Subcutaneous abdominal adipose tissue (tissue), 5 donors: ENCODE data around the gene LSM5.
A peak's percentile ranks its signal among the peaks of the same experiment; 100 is the strongest.

Experiments
- H3K27ac ChIP-seq: one replicate; pipeline ENCODE4 v1.7.0; 2013; ENCODE audit warnings: low read depth, mild to moderate bottlenecking, inconsistent platforms, low read length, moderate library complexity
- H3K27me3 ChIP-seq, 5 donors: one replicate each; pipeline ENCODE4 v1.7.0; 2013; ENCODE audit warnings: low read length in 5 of 5, inconsistent platforms in 1 of 5; ENCODE audit not compliant: control insufficient read depth in 5 of 5, insufficient read depth in 4 of 5
- H3K36me3 ChIP-seq, 5 donors: one replicate each; pipeline ENCODE4 v1.7.0; 2013; ENCODE audit warnings: low read length in 5 of 5; ENCODE audit not compliant: control insufficient read depth in 5 of 5, insufficient read depth in 5 of 5
- H3K4me1 ChIP-seq, 5 donors: one replicate each; pipeline ENCODE4 v1.7.0; 2013; ENCODE audit warnings: low read length in 5 of 5, mild to moderate bottlenecking in 3 of 5, moderate library complexity in 1 of 5; ENCODE audit not compliant: control insufficient read depth in 5 of 5, insufficient read depth in 5 of 5
- H3K4me3 ChIP-seq, 5 donors: one replicate each; pipeline ENCODE4 v1.7.0; 2013; ENCODE audit warnings: low read length in 5 of 5, low read depth in 1 of 5
- H3K9ac ChIP-seq, 5 donors: one replicate each; pipeline ENCODE4 v1.7.0; 2013; ENCODE audit warnings: low read length in 5 of 5, mild to moderate bottlenecking in 4 of 5, moderate library complexity in 3 of 5
- H3K9me3 ChIP-seq, 5 donors: one replicate each; pipeline ENCODE4 v1.7.0; 2013; ENCODE audit warnings: low read length in 5 of 5; ENCODE audit not compliant: control insufficient read depth in 5 of 5
- donor health status: healthy.
- donor health status: healthy.
- donor health status: healthy.
- donor health status: healthy.
- donor health status: healthy.

LSM5 gene

GRCh38 chr7:32494946-32495297, 4.7 kb upstream of the LSM5 start:
- Histone ChIP-seq H3K27me3 (no peaks in the 10 kb centered on the region), H3K4me1 (peaks cover 0 to 31% (median 23%) of the 10 kb centered on the region in 5 donors), H3K9me3 (no peaks in the 10 kb centered on the region), H3K9ac (peak overlapping the region; percentile 57 to 92 (median 74)), H3K27ac (peak overlapping the region; percentile 85), H3K4me3 (peak overlapping the region; percentile 76 to 98 (median 89)), H3K36me3 (peaks cover 0 to 3% (median 0%) of the 10 kb centered on the region in 5 donors)

GRCh38 chr7:32489788-32490126, 423 bp downstream of the LSM5 start:
- no peaks in the 10 kb centered on the region for H3K9me3 ChIP-seq
- H3K27ac ChIP-seq, result peak overlapping the region; percentile 75
- peaks cover 7 to 19% (median 11%) of the 10 kb centered on the region in 5 donors for H3K36me3 ChIP-seq
- H3K4me1 ChIP-seq, result peaks cover 5 to 26% (median 17%) of the 10 kb centered on the region in 5 donors
- no peaks in the 10 kb centered on the region for H3K27me3 ChIP-seq
- peak overlapping the region; percentile 68 to 95 (median 81) for H3K9ac ChIP-seq
- peak overlapping the region; percentile 81 to 98 (median 96) for H3K4me3 ChIP-seq

DNA sequence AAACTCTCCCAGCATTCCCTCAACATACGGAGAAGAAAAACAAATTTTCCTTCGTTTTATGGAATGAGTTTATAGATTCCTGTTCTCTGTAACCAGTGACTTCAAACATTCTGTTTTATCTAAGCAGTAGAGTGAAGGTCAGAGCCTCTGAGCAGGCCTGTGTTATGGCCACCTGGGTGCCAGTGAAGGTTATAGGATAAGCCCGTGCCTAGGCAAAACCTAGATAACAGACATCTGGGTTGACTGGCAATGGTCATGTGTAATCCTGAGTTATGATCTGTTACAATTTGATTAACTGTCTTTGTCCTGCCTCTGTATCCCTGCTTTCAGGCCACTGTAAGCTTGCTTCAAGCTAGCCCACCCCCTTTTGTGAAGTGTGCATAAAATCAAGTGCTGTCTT, 8.3 kb downstream of the LSM5 start:
- Histone ChIP-seq H3K9ac (no peak overlapping the region), H3K4me1 (no peaks in the 10 kb centered on the region), H3K36me3 (peaks cover 3 to 10% (median 7%) of the 10 kb centered on the region in 5 donors), H3K9me3 (no peaks in the 10 kb centered on the region), H3K27ac (no peak overlapping the region), H3K4me3 (no peak overlapping the region), H3K27me3 (no peaks in the 10 kb centered on the region)

GRCh38 chr7:32481176-32481575, 9.0 kb downstream of the LSM5 start:
- Histone ChIP-seq H3K4me1 (no peaks in the 10 kb centered on the region), H3K27ac (no peak overlapping the region), H3K9ac (no peak overlapping the region), H3K4me3 (no peak overlapping the region), H3K36me3 (peaks cover under 1 to 5% (median 3%) of the 10 kb centered on the region in 5 donors), H3K9me3 (no peaks in the 10 kb centered on the region), H3K27me3 (no peaks in the 10 kb centered on the region)

DNA sequence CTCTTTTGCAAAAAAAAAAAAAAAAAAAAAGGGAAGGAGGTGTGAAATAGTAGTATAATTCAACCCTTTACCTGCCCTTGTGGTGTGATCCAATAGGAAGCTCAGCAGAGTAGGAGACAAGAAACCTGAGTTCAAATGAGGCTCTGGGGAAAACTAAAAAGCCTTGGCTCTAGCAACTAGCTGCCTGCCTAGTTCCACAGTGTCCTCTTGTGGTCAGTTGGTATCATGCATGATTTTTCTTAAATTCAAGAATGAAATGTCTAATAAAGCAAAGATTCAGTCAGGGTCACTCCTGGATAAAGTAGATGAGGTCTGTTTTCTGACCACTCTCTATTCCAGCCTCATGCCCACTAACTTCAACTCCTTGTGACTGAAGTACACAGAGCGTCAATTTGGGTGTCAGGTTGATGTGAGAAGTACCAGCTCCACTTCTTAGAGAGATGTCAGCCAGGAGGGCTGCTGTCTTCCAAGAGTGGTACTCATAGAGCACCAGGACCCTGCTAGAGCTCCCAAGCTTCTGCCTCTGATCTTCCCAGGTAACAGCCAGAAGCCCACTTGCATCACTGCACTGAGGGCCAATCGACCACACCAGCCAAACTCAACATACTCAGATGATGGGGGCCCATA, 10.5 kb downstream of the LSM5 start:
- no peak overlapping the region for H3K27ac ChIP-seq
- no peaks in the 10 kb centered on the region for H3K9me3 ChIP-seq
- H3K4me1 ChIP-seq, result peaks cover 0 to 8% (median 5%) of the 10 kb centered on the region in 5 donors
- H3K9ac ChIP-seq, result no peak overlapping the region
- no peaks in the 10 kb centered on the region for H3K27me3 ChIP-seq
- H3K4me3 ChIP-seq, result no peak overlapping the region
- peaks cover 0 to 1% (median 0%) of the 10 kb centered on the region in 5 donors for H3K36me3 ChIP-seq

DNA sequence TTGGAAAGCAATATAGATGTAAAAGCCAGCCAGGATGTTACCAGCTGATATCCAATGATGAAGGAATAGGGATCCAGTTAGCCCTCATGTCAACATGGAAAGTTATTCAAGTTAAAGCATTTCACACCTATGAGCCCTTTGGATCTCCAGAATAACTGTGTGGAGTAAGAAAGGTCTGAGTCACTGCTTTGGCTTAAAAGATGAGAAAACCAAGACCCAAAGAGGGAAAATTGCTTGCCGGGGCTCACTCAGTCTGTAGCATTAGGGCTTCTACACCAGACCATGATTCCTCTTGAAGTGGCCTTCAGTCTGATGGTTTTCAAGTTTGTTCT, 12.6 kb downstream of the LSM5 start:
- no peaks in the 10 kb centered on the region for H3K36me3 ChIP-seq
- peaks cover 0 to 11% (median 7%) of the 10 kb centered on the region in 5 donors for H3K4me1 ChIP-seq
- H3K27me3 ChIP-seq, result no peaks in the 10 kb centered on the region
- no peak overlapping the region for H3K27ac ChIP-seq
- H3K4me3 ChIP-seq, result no peak overlapping the region
- no peaks in the 10 kb centered on the region for H3K9me3 ChIP-seq
- H3K9ac ChIP-seq, result no peak overlapping the region

DNA sequence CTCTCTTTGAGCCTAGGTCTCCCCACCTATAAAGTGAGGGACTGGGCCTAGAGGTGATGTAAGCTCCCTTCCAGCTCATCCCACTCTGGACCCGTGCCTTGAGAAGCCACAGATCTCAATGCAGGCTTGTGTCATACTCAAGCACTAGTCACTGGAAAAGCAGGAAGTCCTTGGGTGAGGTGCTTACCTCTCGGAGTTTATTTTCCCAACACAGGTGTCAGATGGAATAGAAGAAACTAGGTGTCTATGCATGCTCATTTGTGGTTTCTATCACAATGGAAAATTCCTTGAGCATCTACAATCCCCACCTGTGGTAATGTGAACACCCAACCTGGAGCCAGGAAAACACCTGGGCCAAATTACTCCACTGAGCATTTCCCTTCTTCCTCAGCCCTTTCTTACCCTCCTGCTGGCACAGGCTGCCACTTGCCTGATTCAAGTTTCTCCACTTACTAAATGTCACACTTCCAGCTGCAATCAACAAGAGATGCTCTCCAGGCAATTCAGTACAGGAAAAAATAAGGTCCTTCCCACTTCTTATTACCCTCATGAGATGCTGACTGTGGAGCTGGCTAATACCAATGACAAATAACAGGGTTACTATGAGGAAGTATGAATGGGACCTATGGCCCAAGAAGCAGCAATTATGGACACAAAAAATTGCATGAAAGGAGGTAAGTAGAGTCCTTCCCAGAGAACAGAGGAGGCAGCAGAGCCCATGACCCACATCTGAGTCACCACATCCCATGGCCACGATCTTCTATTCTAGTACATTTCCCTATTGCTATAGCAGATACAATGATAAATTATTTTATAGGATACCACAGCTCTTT, 13.1 kb downstream of the LSM5 start:
- Histone ChIP-seq H3K4me1 (peaks cover 0 to 11% (median 7%) of the 10 kb centered on the region in 5 donors), H3K36me3 (no peaks in the 10 kb centered on the region), H3K27me3 (no peaks in the 10 kb centered on the region), H3K27ac (no peak overlapping the region), H3K9me3 (no peaks in the 10 kb centered on the region), H3K9ac (no peak overlapping the region), H3K4me3 (no peak overlapping the region)

DNA sequence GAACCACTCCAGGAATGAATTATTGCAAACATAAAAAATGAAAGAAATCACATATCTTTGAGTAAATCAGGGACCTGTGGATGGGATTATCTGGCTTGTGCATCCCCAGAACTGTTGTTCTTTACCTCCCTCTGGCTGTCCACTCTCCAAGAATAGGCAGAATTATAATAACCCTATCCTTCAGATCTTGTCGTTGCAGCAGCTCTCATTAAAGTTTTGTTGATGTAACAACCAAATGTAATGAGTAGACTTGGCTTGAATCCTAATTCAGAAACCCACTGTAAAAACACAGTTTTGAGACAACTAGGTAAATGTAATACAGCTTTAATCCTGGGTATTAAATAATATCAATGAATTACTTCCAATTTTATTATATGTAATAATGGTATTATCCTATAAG, 16.2 kb downstream of the LSM5 start:
- Histone ChIP-seq H3K27me3 (no peaks in the 10 kb centered on the region), H3K4me1 (peaks cover 0 to 11% (median 7%) of the 10 kb centered on the region in 5 donors), H3K9ac (no peak overlapping the region), H3K36me3 (no peaks in the 10 kb centered on the region), H3K27ac (no peak overlapping the region), H3K9me3 (no peaks in the 10 kb centered on the region), H3K4me3 (no peak overlapping the region)

DNA sequence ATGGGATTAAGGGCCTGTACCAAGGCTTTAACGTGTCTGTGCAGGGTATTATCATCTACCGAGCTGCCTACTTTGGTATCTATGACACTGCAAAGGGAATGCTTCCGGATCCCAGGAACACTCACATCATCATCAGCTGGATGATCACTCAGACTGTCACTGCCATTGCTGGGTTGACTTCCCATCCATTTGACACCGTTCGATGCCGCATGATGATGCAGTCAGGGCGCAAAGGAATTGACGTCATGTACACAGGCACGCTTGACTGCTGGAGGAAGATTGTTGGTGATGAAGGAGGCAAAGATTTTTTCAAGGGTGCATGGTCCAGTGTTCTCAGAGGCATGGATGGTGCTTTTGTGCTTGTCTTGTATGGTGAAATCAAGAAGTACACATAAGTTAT, 18.2 kb downstream of the LSM5 start:
- peaks cover 0 to 11% (median 7%) of the 10 kb centered on the region in 5 donors for H3K4me1 ChIP-seq
- H3K36me3 ChIP-seq, result no peaks in the 10 kb centered on the region
- no peak overlapping the region for H3K27ac ChIP-seq
- no peak overlapping the region for H3K9ac ChIP-seq
- H3K4me3 ChIP-seq, result no peak overlapping the region
- H3K9me3 ChIP-seq, result no peaks in the 10 kb centered on the region
- no peaks in the 10 kb centered on the region for H3K27me3 ChIP-seq

- no peaks in the 10 kb centered on the region for H3K9me3 ChIP-seq
- H3K4me1 ChIP-seq, result peaks cover 0 to 11% (median 7%) of the 10 kb centered on the region in 5 donors
- H3K27me3 ChIP-seq, result no peaks in the 10 kb centered on the region
- no peak overlapping the region for H3K4me3 ChIP-seq
- H3K9ac ChIP-seq, result no peak overlapping the region
- H3K36me3 ChIP-seq, result no peaks in the 10 kb centered on the region
- H3K27ac ChIP-seq, result no peak overlapping the region
These were observed 19.3 kb downstream of the LSM5 start for GRCh38 chr7:32470871-32471270.
